EH (cell line): Measurements from ENCODE around the gene PHF20.
"Not testable (repeated sequence)": the region's sequence is repeated elsewhere in the genome, so short reads cannot be mapped to it uniquely, and the experiment has no call there.

Source experiments
- DNase-seq: peaks from one replicate; pipeline ENCODE4 v3.0.0-alpha.2; 2015; ENCODE audit warnings: low read depth

The PHF20 gene

DNA sequence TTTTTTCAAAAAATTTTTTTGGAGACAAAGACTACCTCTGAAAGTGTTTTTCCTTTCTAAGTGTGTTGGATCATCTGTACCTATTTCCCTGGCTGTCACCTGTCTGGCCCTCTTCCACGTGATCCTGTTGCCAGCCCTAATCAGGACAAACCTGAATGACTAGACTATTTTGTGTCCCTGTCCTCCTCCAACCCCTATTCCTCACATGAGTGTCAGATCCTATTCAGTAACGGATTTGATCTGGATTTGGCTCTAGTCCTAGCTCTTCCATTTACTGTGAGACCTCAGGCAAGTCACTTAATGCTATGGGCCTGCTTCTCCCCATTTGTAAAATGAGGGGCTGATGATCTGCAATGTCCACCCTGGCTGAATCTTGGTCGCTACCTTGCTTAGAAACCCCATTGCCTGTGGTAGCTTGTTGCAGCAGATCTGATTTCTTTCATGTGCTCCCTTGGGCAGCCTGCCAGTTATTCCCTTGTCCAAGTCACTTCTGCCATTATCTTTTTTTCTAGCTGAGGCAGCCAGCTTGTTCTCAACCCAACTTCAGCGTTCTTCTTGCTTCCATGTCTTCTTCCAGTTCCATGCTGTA is 4.8 kb downstream of the PHF20 start:
- peak; percentile 54 for DNase-seq

- not testable (repeated sequence) for DNase-seq
Measured at GRCh38 chr20:35783811-35784210, 12.0 kb downstream of the PHF20 start.

- peak; percentile 18 for DNase-seq
Measured at GRCh38 chr20:35785541-35785940, 13.7 kb downstream of the PHF20 start.

GRCh38 chr20:35788796-35789195 is 17.0 kb downstream of the PHF20 start:
- no peak for DNase-seq

DNA sequence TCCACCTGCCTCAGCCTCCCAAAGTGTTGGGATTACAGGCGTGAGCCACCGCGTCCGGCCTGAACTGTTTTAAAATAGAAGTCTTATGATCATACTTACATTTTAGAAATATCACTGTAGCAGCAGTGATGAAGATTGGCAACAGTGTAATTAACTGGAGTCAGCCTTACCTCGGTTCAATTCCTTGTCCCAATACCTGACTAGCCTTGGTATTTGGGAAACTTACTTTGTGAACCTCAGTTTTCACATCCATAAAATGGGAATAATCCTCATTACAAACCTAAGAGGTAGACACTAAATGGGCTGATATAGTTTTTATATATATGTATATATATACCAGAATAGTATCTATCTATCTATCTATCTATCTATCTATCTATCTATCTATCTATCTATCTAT is 19.3 kb downstream of the PHF20 start:
- DNase-seq, result no peak

DNA sequence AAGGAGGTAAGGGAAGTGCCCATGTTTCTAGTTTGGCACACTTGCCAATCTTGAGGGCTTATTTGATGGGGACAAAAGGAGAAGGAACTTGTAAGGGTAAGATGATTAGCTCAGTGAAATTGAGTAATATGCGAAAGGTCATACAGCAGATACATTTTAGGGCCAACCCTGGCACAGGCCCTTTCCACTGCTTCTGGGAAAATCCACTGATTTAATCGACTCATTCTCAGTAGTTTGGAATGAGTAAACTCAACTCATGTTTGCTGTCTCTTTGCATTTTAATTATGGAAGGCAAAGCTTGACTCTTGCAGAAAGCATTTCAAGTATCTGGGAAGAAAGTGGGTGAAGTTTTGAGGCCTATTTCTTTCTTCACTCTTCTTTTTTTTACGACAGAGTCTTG is 20.0 kb downstream of the PHF20 start:
- DNase-seq, result peak; percentile 98

DNA sequence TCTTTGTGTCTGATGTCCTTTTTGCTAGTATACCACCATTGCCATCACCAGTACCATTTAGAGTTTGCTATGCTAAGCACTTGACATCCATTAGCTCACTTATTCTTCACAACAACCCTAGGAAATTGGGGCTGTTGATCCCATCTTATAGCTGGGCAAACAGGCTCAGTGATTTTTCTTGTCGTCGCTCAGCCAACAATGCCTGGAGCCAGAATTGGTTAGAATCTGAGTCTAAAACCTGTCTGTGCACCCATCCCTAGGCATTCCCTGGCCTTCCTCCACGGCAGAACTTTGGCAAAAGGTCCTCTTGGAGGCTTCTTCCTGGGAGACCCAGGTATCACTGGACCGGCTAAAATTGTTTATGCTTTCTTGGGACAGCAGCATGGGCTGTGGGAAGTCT is 20.9 kb downstream of the PHF20 start:
- DNase-seq, result no peak

DNA sequence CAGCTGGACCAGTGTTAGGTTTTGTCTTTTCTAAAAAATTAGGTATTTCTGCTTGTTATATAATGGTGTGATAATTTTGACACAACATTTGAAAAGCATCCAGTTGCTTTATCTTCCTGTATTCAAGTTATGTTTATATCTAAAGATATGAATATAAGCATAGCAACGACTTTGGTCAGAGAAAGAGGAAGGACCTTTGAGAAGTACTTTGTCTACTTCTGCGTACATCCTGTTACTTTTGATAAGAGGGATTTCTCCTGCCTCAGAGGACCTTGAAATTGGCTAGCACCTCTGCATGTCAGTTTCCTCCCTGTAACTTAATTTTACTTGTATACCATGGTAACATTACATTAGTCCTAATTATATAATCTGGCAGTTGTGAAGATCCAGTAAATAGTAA is 24.8 kb downstream of the PHF20 start:
- DNase-seq, result no peak

- DNase-seq, result no peak
Measured at GRCh38 chr20:35801865-35802264, 30.1 kb downstream of the PHF20 start.

DNA sequence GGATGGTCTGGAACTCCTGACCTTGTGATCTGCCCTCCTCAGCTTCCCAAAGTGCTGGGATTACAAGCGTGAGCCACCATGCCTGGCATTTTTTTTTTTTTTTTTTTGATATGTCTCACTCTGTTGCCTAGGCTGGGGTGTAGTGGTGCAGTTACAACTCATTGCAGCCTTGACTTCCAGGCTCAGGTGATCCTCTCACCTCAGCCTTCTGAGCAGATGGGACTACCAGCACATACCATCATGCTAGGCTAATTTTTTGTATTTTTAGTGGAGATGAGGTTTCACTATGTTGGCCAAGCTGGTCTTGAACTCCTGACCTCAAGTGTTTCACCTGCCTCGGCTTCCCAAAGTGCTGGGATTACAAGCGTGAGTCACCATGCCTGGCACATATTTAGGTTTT is 34.3 kb downstream of the PHF20 start:
- DNase-seq, result no peak

DNA sequence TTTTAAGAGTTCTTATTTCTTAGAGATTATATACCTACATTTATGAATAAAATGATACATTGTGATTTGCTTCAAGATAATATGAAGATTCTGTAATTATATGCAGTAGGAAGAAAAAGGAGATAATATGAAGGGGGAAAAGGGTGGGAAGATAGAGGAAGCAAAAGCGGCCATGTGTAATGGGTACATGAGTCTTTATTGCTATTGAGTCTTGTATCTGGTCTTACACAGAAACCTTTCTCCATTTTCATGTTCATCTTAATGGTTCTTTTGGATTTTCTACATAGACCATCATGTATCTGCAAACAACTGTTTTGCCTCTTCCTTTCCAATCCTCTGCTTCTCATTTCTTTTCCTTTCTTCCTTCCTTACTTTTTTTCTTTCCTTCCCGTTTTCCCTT is 36.1 kb downstream of the PHF20 start:
- no peak for DNase-seq

DNA sequence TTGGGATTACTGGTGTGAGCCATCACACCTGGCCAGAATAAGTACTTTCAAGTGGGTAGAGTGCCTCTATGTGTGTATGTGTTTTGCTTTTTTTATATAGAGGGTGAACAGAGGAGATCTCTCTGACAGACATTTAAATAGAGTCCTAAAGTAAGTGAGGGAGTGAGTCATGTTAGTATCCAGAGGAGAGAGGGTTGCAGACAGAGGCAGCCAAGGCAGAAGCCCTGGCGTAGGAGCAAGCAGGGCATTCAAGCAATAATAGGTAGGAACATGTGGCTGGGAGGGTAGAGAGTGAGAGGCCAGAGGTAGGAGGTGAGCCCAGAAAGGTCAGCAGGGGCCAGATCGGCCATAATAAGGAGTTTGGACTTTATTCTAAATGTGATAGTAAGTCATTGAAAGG is 48.9 kb downstream of the PHF20 start:
- peak; percentile 74 for DNase-seq

- DNase-seq, result peak; percentile 94
Measured at GRCh38 chr20:35821807-35822242, 50.0 kb downstream of the PHF20 start.

DNA sequence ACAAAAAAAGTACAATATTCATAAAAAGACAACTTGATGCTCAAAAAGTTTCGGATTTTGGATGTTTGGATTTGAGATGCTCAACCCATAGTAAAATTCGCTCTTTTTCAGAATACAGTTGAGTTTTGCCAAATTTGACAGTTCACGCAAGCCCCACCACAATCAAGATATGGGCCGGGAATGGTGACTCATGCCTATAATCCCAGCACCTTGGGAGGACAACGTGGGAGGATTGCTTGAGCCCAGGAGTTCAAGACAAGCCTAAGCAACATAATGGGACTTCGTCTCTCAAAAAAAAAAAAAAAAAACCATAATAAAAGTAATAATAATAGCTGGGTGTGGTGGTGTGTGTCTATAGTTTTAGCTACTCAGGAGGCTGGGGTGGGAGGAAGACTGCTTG is 51.3 kb downstream of the PHF20 start:
- no peak for DNase-seq

DNA sequence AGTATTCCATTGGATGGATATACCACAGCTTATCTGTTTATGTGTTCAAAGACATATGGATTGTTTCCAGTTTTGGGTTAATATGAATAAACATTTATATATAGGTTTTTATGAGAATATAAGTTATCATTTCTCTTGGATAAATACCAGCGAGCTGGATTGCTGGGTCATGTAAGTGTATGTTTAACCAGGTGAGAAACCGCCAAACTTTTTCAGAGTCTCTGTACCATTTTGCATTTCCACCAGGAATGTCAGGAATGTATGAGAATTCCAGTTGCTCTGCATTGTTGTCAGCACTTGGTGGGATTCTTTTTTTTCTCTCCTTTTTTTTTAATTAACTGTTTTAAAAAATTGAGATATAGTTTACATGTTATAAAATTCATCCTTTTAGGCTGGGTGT is 52.1 kb downstream of the PHF20 start:
- peak; percentile 30 for DNase-seq

DNA sequence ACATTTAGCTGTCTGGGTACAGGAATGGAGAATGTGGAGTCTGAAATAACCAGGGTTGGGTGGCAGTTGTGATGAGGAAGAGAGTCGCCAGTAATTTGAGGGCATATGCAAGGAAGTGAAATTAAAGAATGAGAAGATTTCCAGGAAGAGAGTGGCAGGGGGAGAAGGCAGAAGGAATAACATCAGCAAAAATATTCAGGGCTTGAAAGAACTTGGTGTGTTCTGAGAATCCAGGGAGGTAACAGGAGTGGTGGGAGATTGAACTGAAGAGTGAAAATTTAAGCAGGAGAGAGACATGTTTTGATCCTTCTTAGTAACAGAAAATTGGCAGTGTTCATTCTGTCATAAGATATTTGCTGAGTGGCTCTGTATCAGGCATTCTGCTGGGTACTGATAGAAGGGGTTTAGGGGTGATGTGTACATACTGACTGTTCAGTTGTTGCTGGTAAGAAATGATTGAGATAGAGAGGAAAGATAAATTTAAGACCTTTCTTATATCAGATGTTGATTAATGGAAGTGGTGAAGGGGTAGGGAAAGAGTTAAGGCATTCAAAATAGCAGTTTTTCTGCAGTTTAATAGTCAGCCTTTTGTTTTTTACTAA is 54.7 kb downstream of the PHF20 start:
- DNase-seq, result no peak

- peak; percentile 27 for DNase-seq
Measured at GRCh38 chr20:35828434-35828833, 56.6 kb downstream of the PHF20 start.

GRCh38 chr20:35828916-35829315 is 57.1 kb downstream of the PHF20 start:
- DNase-seq, result no peak

DNA sequence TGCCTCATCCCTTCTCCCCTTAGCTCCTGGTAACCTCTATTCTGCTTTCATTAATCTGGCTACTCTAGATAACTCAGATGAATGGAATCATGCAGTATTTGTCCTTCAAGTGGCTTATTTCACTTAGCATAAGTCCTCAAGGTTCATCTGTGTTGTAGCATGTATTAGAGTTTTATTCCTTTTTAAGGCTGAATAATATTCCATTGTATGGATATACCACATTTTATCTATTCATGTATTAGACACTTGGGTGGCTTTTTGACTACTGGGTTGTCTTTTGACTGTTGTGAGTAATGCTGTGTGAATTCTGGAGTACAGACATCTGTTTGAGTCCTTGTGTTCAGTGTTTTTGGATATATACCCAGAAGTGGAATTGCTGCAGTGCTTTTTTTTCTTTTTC is 58.4 kb downstream of the PHF20 start:
- DNase-seq, result no peak

DNA sequence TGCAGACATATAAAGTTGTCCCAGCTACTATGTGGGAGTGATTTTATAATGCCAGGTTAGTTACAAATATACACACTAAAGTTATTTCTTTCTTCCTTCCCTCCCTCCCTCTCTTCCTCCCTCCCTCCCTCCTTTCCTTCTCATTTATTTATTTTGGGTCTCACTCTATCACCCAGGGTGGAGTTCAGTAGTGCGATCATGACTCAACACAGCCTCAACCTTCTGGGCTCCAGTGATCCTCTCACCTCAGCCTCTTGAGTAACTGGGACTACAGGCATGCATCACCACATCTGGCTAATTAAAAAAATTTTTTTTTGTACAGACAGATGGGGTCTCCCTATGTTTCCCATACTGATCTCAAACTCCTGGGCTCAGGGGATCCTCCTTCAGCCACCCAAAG is 59.2 kb downstream of the PHF20 start:
- peak; percentile 64 for DNase-seq

- DNase-seq, result no peak
Measured at GRCh38 chr20:35831971-35832370, 60.2 kb downstream of the PHF20 start.

- DNase-seq, result peak; percentile 27
Measured at GRCh38 chr20:35833241-35833640, 61.4 kb downstream of the PHF20 start.

- DNase-seq, result peak; percentile 38
Measured at GRCh38 chr20:35837577-35838195, 65.9 kb downstream of the PHF20 start.

GRCh38 chr20:35838205-35838604 is 66.4 kb downstream of the PHF20 start:
- DNase-seq, result no peak
